Left lung (tissue), 10 donors: ENCODE data around the gene MDM4. TPM values are rescaled to one million over a fixed set of nuclear protein-coding genes. Genes with fewer than 3 reads are reported as not detected.

Experiments
- ATAC-seq: fragments of 200-7000 bp; cut with Tn5 transposase; one replicate; pipeline ENCODE4 v1.9.1; 2020; ENCODE audit warnings: moderate library complexity
- DNase-seq, 4 donors: peaks; one replicate each; pipeline ENCODE4 v3.0.0-alpha.2; 2013 to 2020
- H3K27ac ChIP-seq, 2 donors: fragments of 200-600 bp; sonication (generic) in 1 of 2; one replicate each; pipeline versions ENCODE4 v1.5.0 to v1.8.0; 2020 to 2021
- H3K27me3 ChIP-seq, 2 donors: fragments of 200-600 bp; sonication (generic) in 1 of 2; one replicate each; pipeline versions ENCODE4 v1.5.0 to v1.8.0; 2020 to 2021
- H3K36me3 ChIP-seq, 2 donors: fragments of 200-600 bp; sonication (generic) in 1 of 2; one replicate each; pipeline versions ENCODE4 v1.5.0 to v1.8.0; 2020 to 2021
- H3K4me1 ChIP-seq, 2 donors: fragments of 200-600 bp; one replicate each; pipeline ENCODE4 v1.8.0; 2021
- H3K4me3 ChIP-seq, 2 donors: fragments of 200-600 bp; sonication (generic) in 1 of 2; one replicate each; pipeline versions ENCODE4 v1.5.0 to v1.8.0; 2020 to 2021; ENCODE audit warnings: mild to moderate bottlenecking in 1 of 2
- H3K9me3 ChIP-seq, 2 donors: fragments of 200-600 bp; sonication (generic) in 1 of 2; one replicate each; pipeline versions ENCODE4 v1.5.0 to v1.8.0; 2020 to 2021
- CTCF ChIP-seq, 2 donors: fragments of 200-600 bp; sonication (generic) in 1 of 2; IDR thresholded peaks; one replicate each; pipeline versions ENCODE4 v1.5.0 to v1.8.0; 2021; ENCODE audit warnings: antibody characterized with exemption in 2 of 2
- intact Hi-C, 2 donors: fragments of 100-400 bp; cut with DNase I; formaldehyde crosslinking; loops; one replicate each; pipeline versions ENCODE4 v1.11.2 to v1.14.2; 2022
- polyA plus RNA-seq, 6 donors: library from polyadenylated mRNA; unstranded; fragments of 120-200 nt; gene quantifications; one replicate each; pipeline ENCODE4 v1.2.1, GENCODE V29; 2013; ENCODE audit not compliant: insufficient read length in 6 of 6
- total RNA-seq, 2 donors: library from RNA; stranded (reverse); fragmentation: NEBNext Ultra II Directional; extraction: Animal tissue kit (Norgen Biotek cat#: 25700); gene quantifications; one replicate each; pipeline ENCODE4 v1.2.1, GENCODE V29; 2021
- donor health status: DM: no; HTN: yes; CAD: no.
- donor health status: DM: no; HTN: no; CAD: no.

The MDM4 gene
- total and polyA plus RNA-seq, 8 donors, result 46.7 to 93.0 (median 77.9) TPM

DNA sequence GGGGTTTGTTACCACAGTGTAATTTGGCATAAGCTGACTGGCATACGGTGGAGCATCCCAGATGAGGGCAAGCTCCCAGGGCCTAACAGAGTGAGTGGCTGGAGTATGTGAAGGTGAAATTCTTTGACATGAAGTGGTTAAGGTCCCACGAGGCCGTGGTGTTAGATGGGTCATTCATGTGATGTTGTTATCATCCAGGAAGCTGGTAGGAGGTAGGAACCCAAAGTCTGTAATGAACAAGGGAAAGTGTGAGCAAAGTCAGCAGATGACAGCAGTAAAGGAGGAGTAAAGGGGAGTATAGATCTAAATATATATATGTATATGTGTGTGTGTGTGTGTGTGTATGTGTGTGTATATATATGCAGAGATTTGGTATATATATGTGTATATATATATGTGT is 47.6 kb downstream of the MDM4 start:
- no peaks in the 10 kb centered on the region for H3K4me1 ChIP-seq
- TF ChIP-seq CTCF (IDR thresholded peaks at IDR 0.05), result no peak
- ATAC-seq (no peak), DNase-seq (no peak)
- peaks cover 0 to 50% of the 10 kb centered on the region in 2 donors for H3K36me3 ChIP-seq
- intact Hi-C loops, result no loop called here
- no peak overlapping the region for H3K27ac ChIP-seq
- H3K9me3 ChIP-seq, result no peaks in the 10 kb centered on the region
- H3K4me3 ChIP-seq, result no peak overlapping the region
- H3K27me3 ChIP-seq, result no peaks in the 10 kb centered on the region

- no peak overlapping the region for H3K27ac ChIP-seq
- intact Hi-C loops, result loop anchor here in 1 of 2 donors (5.0 kb wide), 1 partner anchor 242 kb away; no protein-coding TSS in a partner anchor
- ATAC-seq (no peak), DNase-seq (no peak)
- peaks cover 0 to 46% of the 10 kb centered on the region in 2 donors for H3K36me3 ChIP-seq
- no peak for TF ChIP-seq CTCF (IDR thresholded peaks at IDR 0.05)
- H3K27me3 ChIP-seq, result no peaks in the 10 kb centered on the region
- H3K9me3 ChIP-seq, result no peaks in the 10 kb centered on the region
- H3K4me1 ChIP-seq, result no peaks in the 10 kb centered on the region
- no peak overlapping the region for H3K4me3 ChIP-seq
Observed at GRCh38 chr1:204564835-204565234, 48.6 kb downstream of the MDM4 start.

DNA sequence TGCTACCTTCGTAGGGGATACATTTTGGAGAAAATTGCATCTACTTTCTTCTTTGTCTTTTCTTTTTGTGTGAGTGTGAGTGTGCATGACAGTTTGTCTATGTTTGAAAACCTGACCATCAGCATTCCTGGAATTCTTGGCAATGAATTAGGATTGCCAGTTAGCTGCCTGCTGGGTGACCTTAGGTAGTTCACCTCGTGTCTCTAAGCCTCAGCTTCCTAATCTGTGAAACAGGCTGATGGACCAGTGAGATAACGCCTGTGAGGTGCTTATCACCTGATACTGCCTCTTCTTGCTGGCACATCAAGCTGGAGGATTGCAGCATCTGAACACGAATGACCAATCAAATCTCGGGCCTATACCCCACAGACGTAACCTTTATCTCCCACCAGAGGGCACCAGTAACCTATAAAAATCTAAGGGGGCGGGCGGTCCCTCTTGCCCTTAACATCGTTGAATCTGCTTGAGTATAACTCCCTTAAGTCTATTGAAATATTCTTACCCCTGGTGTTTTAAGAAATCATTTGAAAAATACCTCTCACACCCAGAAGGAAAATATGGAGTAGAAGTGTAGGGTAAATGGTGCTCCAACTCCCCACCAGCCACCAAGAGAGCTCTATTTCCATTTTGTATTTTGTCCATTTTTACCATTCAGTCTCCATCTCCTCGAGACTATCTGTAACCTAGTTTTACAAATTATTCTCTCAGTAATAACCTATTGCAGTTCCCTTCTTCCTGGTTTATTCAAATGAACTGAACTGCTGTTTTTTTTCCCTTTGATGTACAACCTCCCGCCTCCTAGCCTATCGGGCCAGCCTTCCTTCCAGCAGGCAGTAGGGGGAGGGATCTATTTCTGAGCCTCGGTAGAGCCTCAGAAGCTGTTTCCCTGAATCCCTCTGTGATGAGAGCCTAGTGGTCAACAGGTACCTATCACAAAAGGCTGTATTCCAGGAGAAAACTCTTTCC is 49.7 kb downstream of the MDM4 start:
- DNase-seq, result peak in 2 of 4 donors; percentile 42 to 69
- Histone ChIP-seq H3K4me3 (no peak overlapping the region), H3K36me3 (peaks cover 0 to 47% of the 10 kb centered on the region in 2 donors), H3K27ac (no peak overlapping the region), H3K4me1 (no peaks in the 10 kb centered on the region), H3K9me3 (no peaks in the 10 kb centered on the region), H3K27me3 (no peaks in the 10 kb centered on the region)
- peak; percentile 89 for ATAC-seq
- intact Hi-C loops, result loop anchor here in 1 of 2 donors (5.0 kb wide), 1 partner anchor 241 kb away; no protein-coding TSS in a partner anchor
- peak; percentile 48 to 59 for TF ChIP-seq CTCF (IDR thresholded peaks at IDR 0.05)

DNA sequence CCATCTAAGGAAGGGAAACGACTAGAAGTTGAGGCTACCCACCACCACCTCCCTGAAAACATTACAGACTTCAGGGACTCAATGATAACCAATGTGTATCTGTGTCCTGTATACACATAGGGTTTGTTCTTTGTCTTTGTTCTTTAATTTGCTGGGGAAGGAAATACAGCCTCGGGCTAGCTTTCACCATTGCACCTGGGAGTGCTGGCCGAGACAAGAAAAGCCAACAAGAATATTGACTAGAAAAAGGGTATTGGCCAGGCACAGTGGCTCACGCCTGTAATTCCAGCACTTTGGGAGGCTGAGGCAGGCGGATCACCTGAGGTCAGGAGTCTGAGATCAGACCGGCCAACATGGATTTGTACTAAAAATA is 50.4 kb downstream of the MDM4 start:
- no peak overlapping the region for H3K4me3 ChIP-seq
- no peak for ATAC-seq
- H3K36me3 ChIP-seq, result peaks cover 0 to 46% of the 10 kb centered on the region in 2 donors
- H3K4me1 ChIP-seq, result no peaks in the 10 kb centered on the region
- TF ChIP-seq CTCF (IDR thresholded peaks at IDR 0.05), result no peak
- no peak for DNase-seq
- no peaks in the 10 kb centered on the region for H3K9me3 ChIP-seq
- intact Hi-C loops, result loop anchor here in 1 of 2 donors (5.0 kb wide), 1 partner anchor 241 kb away; no protein-coding TSS in a partner anchor
- no peak overlapping the region for H3K27ac ChIP-seq
- no peaks in the 10 kb centered on the region for H3K27me3 ChIP-seq

GRCh38 chr1:204567071-204567470 is 50.9 kb downstream of the MDM4 start:
- H3K36me3 ChIP-seq, result peaks cover 0 to 41% of the 10 kb centered on the region in 2 donors
- ATAC-seq (no peak), DNase-seq (no peak)
- H3K4me3 ChIP-seq, result no peak overlapping the region
- no peaks in the 10 kb centered on the region for H3K4me1 ChIP-seq
- no peaks in the 10 kb centered on the region for H3K27me3 ChIP-seq
- H3K27ac ChIP-seq, result no peak overlapping the region
- intact Hi-C loops, result loop anchor here in 1 of 2 donors (5.0 kb wide), 1 partner anchor 240 kb away; no protein-coding TSS in a partner anchor
- no peaks in the 10 kb centered on the region for H3K9me3 ChIP-seq
- TF ChIP-seq CTCF (IDR thresholded peaks at IDR 0.05), result no peak
